Caki2 (cell line): Measurements from ENCODE around the gene NFU1. TPM values are rescaled to one million over a fixed set of nuclear protein-coding genes. Genes with fewer than 3 reads are reported as not detected.
"Not testable (repeated sequence)": the region's sequence is repeated elsewhere in the genome, so short reads cannot be mapped to it uniquely, and the experiment has no call there.

Experiments
- DNase-seq: peaks from one replicate; pipeline ENCODE4 v3.0.0-alpha.2; 2015; ENCODE audit warnings: low read depth
- in situ Hi-C: cut with HindIII; loops from 2 replicates; pipeline ENCODE4 v1.10.0; 2016; ENCODE audit warnings: low sequenced_read_pairs, low pct_unique_long_range_greater_than_20kb, mixed read lengths
- total RNA-seq: library from RNA; depleted of rRNA; stranded (reverse); fragments of >200 nt; shearing (Covaris generic); gene quantifications from 2 replicates; pipeline ENCODE4 v1.2.3, GENCODE V29; 2014; ENCODE audit warnings: low replicate concordance; rRNA removed

NFU1 gene
- total RNA-seq, 1 experiment from 2014 or later, result 61.9 TPM

GRCh38 chr2:69372767-69373166, 64.5 kb downstream of the NFU1 start:
- DNase-seq, result no peak
- in situ Hi-C loops, result no loop called here

DNA sequence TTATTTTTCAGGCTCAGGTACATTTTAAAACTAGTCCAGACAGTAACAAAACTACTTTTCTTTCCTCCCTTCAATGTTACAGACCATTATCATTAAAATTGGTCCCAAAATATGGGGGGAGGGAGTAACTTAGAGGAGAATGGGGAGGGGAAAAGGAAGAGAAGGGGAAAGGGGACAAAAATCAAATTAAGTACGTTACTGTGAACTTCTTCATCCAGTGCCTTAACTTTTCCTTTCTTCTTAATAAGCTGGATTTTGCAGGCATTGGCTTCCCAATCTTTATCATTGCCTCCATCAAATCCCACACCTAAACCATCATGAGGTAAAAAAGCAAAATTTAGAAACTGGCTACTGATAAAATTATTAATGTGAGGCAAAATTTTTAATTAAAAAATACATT, 67.4 kb downstream of the NFU1 start:
- in situ Hi-C loops, result no loop called here
- DNase-seq, result no peak

DNA sequence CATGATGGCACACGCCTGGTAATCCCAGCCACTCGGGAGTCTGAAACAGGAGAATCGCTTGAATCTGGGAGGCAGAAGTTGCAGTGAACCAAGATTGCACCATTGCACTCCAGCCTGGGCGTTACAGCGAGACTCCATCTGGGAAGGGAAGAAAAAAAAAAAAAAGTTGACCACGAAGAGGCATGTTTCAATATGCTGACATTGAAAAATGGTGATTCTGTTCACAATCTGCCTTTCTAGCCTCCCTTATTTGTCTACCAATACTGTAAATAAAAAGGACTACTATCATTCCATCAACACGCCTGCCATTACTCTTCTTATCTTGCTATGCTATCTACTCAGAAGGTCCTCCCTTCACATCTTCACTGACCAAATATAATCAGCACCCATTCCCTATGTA, 68.6 kb downstream of the NFU1 start:
- in situ Hi-C loops, result no loop called here
- DNase-seq, result no peak

- DNase-seq, result no peak
- in situ Hi-C loops, result no loop called here
Measured at GRCh38 chr2:69359371-69359770, 77.9 kb downstream of the NFU1 start.

GRCh38 chr2:69358914-69359313, 78.3 kb downstream of the NFU1 start:
- in situ Hi-C loops, result no loop called here
- DNase-seq, result no peak

GRCh38 chr2:69356471-69356870, 80.8 kb downstream of the NFU1 start:
- in situ Hi-C loops, result no loop called here

DNA sequence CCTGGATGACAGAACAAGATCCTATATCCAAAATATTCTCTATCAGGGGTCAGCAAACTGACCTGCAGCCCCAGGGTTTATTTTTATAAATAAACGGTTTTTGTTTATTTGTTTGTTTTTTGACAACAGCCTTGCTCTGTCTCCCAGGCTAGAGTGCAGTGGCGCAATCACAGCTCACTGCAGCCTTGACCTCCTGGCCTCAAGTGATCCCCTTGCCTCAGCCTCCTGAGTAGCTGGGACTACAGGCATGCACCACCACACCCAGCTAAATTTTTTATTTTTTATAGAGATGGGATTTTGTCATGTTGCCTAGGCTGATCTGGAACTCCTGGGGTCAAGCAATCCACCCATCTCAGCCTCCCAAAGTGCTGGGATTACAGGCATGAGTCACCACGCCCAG, 82.3 kb downstream of the NFU1 start:
- DNase-seq, in situ Hi-C loops: not testable (repeated sequence)

More at GRCh38 chr2:69356471-69356870, 80.8 kb downstream of the NFU1 start:
- DNase-seq, result no peak

DNA sequence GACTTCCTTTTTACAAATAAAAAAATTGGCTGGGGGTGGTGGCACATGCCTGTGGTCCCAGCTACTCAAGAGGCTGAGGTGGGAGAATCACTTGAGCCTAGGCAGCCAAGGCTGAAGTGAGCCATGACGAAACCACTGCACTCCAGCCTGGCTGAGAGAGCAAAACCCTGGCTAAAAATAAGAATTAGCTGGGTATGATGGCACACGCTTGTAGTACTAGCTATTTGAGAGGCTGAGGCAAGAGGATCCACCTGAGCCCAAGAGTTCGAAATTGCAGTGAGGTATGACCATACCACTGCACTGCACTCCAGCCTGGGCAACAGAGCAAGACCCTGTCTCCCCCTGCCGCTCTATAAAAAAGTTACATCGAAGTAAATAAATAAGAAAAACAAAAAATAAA, 83.9 kb downstream of the NFU1 start:
- in situ Hi-C loops, result no loop called here
- no peak for DNase-seq

DNA sequence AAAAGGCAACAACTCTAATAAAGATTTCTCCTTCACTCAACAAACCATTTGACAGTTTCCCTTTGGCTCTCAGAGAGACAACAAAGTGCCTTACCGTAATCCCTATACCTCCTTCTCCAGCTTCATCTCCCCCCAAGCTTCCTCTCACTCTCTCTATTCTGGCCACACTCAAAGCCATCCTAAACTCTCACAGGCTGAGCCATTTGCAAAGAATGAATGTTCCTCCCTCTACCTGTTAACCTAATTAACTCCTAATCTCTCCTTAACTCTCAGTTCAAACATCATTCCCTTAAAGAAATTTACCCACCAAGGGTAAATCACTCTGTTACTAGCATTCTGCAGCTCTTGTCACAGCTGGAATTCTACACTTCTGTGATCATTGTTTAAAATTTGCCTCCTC, 88.5 kb downstream of the NFU1 start:
- no peak for DNase-seq
- in situ Hi-C loops, result no loop called here

Other genes starting within 250 kb of the NFU1 start
- gene GFPT1, start 50.2 kb downstream of the NFU1 start, total RNA-seq, result 32.5 and 35.1 TPM in 2 replicates
- gene AAK1, start 206.3 kb upstream of the NFU1 start, total RNA-seq, result 15.9 and 19.1 TPM in 2 replicates